ENCODE data around the gene IGFBPL1. TPM values are rescaled to one million over a fixed set of nuclear protein-coding genes. Genes with fewer than 3 reads are reported as not detected.

IGFBPL1 gene
- total and polyA plus RNA-seq, 4 donors: 0.23 to 2.4 (median 0.95) TPM

GRCh38 chr9:38358390-38359296, 65.6 kb downstream of the IGFBPL1 start:
- H3K36me3 ChIP-seq (ENCODE audit: control insufficient read depth in 4 of 4, insufficient read depth in 4 of 4, low read length in 4 of 4): no peaks in the 10 kb centered on the region
- H3K4me3 ChIP-seq: no peak overlapping the region
- ATAC-seq (ENCODE audit: insufficient read depth, low FRiP score) (no peak), DNase-seq (peak in 1 of 3 donors; percentile 7)
- no peaks in the 10 kb centered on the region for H3K9me3 ChIP-seq (ENCODE audit: control insufficient read depth in 4 of 4, insufficient read depth in 3 of 4, low read length in 3 of 4)
- H3K27me3 ChIP-seq (ENCODE audit: control insufficient read depth in 3 of 3, insufficient read depth in 3 of 3, low read length in 2 of 3): no peaks in the 10 kb centered on the region
- H3K9ac ChIP-seq (ENCODE audit: insufficient read depth in 1 of 2, low read length in 2 of 2): no peak overlapping the region
- H3K27ac ChIP-seq (ENCODE audit: low read depth in 1 of 2, low read length in 1 of 2): no peak overlapping the region
- peaks cover 0 to 31% (median 14%) of the 10 kb centered on the region in 5 donors for H3K4me1 ChIP-seq (ENCODE audit: control insufficient read depth in 5 of 5, insufficient read depth in 5 of 5, low read length in 5 of 5)
- TF ChIP-seq CTCF (IDR thresholded peaks at IDR 0.05; ENCODE audit: control extremely low read depth, extremely low read depth): no peak
- 75 to 79% methylated on average over 9 of the region's 9 CpGs for WGBS, 2 donors

GRCh38 chr9:38357350-38358114, 66.7 kb downstream of the IGFBPL1 start:
- Histone ChIP-seq H3K27ac (ENCODE audit: low read depth in 1 of 2, low read length in 1 of 2) (no peak overlapping the region), H3K27me3 (ENCODE audit: control insufficient read depth in 3 of 3, insufficient read depth in 3 of 3, low read length in 2 of 3) (no peaks in the 10 kb centered on the region), H3K36me3 (ENCODE audit: control insufficient read depth in 4 of 4, insufficient read depth in 4 of 4, low read length in 4 of 4) (no peaks in the 10 kb centered on the region), H3K4me3 (no peak overlapping the region), H3K4me1 (ENCODE audit: control insufficient read depth in 5 of 5, insufficient read depth in 5 of 5, low read length in 5 of 5) (peaks cover 0 to 22% (median 6%) of the 10 kb centered on the region in 5 donors), H3K9ac (ENCODE audit: insufficient read depth in 1 of 2, low read length in 2 of 2) (no peak overlapping the region), H3K9me3 (ENCODE audit: control insufficient read depth in 4 of 4, insufficient read depth in 3 of 4, low read length in 3 of 4) (no peaks in the 10 kb centered on the region)
- TF ChIP-seq CTCF (IDR thresholded peaks at IDR 0.05; ENCODE audit: control extremely low read depth, extremely low read depth): no peak
- ATAC-seq (ENCODE audit: insufficient read depth, low FRiP score) (no peak), DNase-seq (peak in 1 of 3 donors; percentile 10)
- WGBS, 2 donors: 73 to 84% methylated on average over 5 of the region's 5 CpGs

- no peak for DNase-seq
- 82 to 83% methylated on average over 5 of the region's 5 CpGs for WGBS, 2 donors
- ATAC-seq (ENCODE audit: insufficient read depth, low FRiP score): no peak
- Histone ChIP-seq H3K27ac (ENCODE audit: low read depth in 1 of 2, low read length in 1 of 2) (no peak overlapping the region), H3K36me3 (ENCODE audit: control insufficient read depth in 4 of 4, insufficient read depth in 4 of 4, low read length in 4 of 4) (no peaks in the 10 kb centered on the region), H3K27me3 (ENCODE audit: control insufficient read depth in 3 of 3, insufficient read depth in 3 of 3, low read length in 2 of 3) (no peaks in the 10 kb centered on the region), H3K4me3 (no peak overlapping the region), H3K9ac (ENCODE audit: insufficient read depth in 1 of 2, low read length in 2 of 2) (no peak overlapping the region), H3K9me3 (ENCODE audit: control insufficient read depth in 4 of 4, insufficient read depth in 3 of 4, low read length in 3 of 4) (no peaks in the 10 kb centered on the region), H3K4me1 (ENCODE audit: control insufficient read depth in 5 of 5, insufficient read depth in 5 of 5, low read length in 5 of 5) (peaks cover 0 to 15% (median 0%) of the 10 kb centered on the region in 5 donors)
- no peak for TF ChIP-seq CTCF (IDR thresholded peaks at IDR 0.05; ENCODE audit: control extremely low read depth, extremely low read depth)
These were observed 67.4 kb downstream of the IGFBPL1 start for GRCh38 chr9:38356851-38357250.

Other genes with a start within 250 kb of the IGFBPL1 start
- 10 to 100 TPM in 1 of 2 donors, 1 to 10 TPM in 1; 9.3 to 21.1 TPM for gene ALDH1B1, start 31.8 kb downstream of the IGFBPL1 start, total RNA-seq
- gene ALDH1B1, start 31.8 kb downstream of the IGFBPL1 start, polyA plus RNA-seq: 10 to 100 TPM in 1 of 2 donors, 1 to 10 TPM in 1; 6.4 to 14.8 TPM
- 1 to 10 TPM; 2.7 to 6.7 TPM for gene ANKRD18A, start 196.1 kb upstream of the IGFBPL1 start, total RNA-seq
- 1 to 10 TPM in 1 of 2 donors, under 1 TPM in 1; 0.35 to 4.4 TPM for gene ANKRD18A, start 196.1 kb upstream of the IGFBPL1 start, polyA plus RNA-seq